A172 (cell line): ENCODE data around the gene IRAK3. TPM values are rescaled to one million over a fixed set of nuclear protein-coding genes. Genes with fewer than 3 reads are reported as not detected.
"Not testable (repeated sequence)": the region's sequence is repeated elsewhere in the genome, so short reads cannot be mapped to it uniquely, and the experiment has no call there.

Source experiments
- DNase-seq: peaks from one replicate; pipeline ENCODE4 v3.0.0-alpha.2; 2015; ENCODE audit warnings: low spot score
- total RNA-seq: library from RNA; depleted of rRNA; stranded (reverse); fragments of >200 nt; shearing (Covaris generic); gene quantifications from 2 replicates; pipeline ENCODE4 v1.2.3, GENCODE V29; 2014

Gene IRAK3
- total RNA-seq, 1 experiment from 2014 or later, result not detected

DNA sequence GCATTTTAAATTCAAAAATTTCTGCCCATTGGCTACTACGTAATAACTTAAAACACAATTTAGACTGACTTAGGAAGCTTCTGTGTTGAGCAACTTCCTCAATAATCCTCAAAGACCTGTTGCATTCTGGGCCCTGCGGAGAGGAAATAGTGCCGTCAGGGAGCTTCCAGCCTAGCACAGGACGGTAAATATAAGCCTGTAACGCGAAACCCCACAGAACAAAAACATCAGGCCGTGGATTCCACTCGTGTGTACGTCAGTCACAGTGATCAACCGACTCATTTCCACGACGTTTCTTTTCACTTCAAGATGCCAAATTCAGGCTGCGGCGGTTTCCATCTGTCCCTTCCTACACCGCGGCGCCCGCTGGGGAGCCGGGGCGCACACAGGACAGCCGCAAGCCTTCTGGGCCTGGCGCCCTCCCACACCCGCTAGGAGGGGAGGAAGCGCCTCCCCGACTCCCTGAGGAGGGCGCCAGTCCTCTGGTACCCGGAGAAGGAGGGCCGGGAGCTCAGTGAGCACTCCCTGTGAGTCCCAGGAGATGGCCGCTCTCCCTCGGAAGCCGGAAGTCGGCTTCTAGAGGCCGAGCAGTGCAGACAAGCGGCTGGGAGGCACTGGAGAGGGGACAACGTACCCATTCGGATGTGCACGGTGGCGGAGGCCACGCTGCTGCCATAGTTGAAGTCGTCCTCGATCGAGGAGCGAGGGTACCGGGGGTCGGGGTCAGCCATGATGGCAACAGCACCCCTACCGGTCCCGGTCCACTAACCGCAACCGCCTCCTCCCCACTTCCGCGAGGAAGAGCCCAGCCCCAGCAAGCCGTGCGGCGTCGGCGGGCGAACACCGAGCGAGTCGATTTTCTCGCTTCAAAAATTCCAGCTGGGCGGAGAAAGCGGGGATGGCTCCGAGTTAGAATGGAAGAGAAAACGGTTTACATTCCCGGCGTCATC lies 19.5 kb upstream of the IRAK3 start, which contains the start of gene TMBIM4:
TSS of gene TMBIM4 (minus strand) at position 776 of the 950 bp plus-strand sequence. CDS start at position 731, 45 bp downstream.
- peak; percentile 77 for DNase-seq

DNA sequence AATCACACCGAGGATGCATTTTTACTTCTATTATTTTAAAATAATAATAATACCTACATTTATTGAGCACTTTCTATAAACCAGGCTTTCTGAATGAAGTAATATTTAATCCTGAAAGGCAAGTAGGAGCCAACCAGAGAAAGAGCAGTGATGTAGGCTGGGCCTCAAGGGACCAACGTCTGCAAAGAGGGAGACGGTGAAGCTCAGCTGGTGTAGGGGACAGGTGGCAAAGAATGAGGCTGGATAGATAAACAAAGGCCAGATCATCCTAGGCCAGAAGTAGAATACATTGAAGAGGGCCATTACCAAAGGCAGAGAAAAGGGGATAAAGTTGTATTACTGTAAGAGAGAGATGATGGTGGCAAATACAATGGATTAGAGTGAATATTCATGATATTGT lies 18.4 kb upstream of the IRAK3 start:
- DNase-seq, result no peak

DNA sequence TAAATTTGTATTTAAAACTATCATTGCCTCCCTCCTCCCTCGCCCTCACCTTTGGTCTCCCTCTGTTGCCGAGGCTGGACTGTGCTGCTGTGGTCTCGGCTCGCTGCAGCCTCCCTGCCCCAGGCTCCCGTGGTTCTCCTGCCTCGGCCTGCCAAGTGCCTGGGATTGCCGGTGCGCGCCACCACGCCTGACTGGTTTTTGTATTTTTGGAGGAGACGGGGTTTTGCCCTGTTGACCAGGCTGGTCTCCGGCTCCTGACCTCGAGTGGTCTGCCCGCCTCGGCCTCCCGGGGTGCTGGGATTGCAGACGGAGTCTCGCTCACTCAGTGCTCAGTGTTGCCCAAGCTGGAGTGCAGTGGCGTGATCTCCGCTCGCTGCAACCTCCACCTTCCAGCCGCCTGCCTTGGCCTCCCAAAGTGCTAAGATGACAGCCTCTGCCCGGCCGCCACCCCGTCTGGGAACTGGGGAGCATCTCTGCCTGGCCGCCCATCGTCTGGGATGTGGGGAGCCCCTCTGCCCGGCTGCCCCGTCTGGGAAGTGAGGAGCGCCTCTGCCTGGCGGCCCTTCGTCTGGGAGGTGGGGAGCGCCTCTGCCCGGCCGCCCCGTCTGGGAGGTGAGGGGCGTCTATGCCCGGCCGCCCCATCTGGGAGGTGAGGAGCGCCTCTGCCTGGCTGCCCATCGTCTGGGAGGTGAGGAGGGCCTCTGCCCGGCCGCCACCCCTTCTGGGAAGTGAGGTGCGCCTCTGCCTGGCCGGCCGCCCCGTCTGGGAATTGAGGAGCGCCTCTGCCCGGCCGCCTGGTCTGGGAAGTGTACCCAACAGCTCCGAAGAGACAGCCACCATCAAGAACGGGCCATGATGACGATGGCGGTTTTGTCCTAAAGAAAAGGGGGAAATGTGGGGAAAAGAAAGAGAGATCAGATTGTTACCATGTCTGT lies 14.4 kb upstream of the IRAK3 start:
- DNase-seq, result not testable (repeated sequence)

DNA sequence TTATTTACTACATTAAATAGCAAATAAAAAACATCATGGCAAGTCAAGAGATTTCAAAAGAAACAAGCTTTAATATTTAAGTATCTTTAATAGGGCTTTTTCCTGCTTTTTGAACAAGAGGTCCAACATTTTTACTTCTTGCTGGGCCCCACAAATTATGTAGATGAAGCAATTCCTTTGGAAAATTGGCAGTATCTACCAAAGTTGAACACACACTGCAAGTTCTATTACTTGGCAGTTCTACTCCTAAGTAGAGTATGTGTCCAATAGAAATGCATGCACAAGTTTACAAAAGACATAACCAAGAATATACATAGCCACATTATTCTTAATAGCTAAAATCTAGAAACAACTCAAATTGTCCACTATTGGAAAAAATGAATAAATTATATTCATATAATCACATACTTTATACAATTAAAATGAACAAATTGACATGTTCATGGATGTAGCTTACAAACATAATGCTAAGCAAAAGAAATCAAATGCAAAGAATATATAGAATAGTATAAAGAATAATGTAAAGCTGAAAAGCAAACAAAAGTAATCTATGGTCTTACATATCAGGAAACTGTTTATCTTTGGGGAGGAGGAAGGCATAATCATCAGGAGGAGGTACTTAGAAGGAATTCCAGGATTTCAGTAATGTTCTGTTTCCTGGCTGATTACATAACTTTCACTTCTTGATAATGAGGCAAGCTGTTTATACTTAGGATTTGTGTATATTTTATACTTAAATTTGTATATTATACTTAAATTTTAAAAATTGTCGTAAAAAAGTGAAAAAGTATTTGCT lies 12.7 kb upstream of the IRAK3 start:
- no peak for DNase-seq

DNA sequence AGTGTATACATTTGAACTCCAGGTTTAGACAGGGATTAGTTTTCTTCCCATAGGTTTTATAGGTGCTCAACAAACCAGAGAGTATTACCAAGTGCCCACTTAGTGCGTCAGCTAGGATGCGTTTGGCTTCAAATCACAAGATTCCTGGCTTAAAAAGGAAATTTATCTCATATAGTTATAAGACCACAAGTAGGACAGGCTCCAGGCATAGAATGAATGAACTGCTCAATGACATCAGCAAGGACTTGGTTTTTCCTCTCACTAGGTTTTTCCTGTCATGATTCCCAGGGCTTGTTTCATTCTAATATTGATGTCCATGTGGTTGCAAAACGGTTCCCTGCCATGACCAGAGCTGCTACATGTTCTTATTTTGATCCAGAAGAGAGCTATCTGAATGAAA lies 6.1 kb upstream of the IRAK3 start:
- no peak for DNase-seq

DNA sequence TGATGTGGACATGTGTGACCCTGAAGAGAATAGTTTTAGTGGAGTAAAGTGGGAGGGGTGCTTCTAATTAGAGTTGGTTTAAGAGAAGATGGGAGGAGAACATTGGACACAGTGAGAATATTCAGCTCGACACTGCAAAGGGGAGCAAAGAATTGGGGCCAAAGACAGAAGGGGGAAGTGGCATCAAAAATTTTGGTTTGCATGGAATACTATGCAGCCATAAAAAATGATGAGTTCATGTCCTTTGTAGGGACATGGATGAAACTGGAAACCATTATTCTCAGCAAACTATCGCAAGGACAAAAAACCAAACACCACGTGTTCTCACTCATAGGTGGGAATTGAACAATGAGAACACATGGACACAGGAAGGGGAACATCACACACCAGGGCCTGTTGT lies 4.2 kb upstream of the IRAK3 start:
- DNase-seq, result not testable (repeated sequence)

DNA sequence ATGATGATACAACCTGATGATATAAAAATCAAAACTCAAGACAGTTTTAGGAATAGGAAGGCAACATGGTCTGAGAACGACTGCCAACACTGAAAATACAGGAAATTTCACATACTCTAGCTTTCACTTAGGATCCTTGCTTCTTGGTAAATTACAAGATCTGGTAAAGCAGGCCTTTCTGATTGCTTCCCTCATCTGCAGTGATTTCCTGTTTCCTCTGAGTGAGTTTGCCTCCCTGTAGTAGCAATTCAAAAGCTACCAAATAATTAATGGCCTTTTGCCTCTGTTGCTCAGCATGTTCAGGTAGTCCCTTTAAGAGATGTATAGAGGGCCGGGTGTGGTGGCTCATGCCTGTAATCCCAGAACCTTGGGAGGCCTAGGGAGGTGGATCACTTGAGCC lies 2.0 kb upstream of the IRAK3 start:
- DNase-seq, result no peak

DNA sequence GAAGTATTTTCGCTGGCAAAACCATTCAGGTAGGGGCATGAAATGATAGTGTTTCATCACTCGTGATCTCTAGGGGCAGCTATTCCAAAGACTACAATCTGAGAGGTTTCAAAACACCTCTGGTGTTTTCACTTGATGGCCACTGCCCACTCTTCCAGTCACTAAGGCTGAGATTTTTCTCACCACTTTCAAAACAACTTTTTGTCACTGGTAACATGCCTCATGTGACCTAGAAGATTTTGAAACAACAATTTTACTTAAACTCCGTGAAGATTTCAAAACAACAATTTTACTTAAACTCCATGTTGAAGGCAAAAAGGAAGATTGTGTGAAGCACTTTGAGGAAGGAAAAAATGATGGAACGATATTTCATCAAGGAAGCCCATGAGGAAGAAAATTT lies 1.2 kb upstream of the IRAK3 start:
- DNase-seq, result no peak

DNA sequence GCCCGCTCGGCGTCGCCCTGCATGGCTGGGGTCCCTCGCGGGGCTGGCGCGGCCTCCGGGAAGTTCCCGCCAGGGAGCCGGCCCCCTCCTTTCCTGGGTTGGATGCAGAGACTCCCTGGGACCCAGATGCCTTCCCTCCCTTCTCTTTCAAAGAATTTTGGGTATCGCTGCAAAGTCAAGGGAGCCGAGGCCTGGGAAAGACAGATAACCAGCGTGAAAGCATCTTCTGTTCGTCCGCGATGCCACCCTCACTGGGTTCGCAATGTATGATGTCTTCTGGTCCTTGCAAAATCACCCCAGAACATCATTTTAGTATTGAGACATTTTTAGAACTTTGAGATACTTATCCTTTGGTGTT lies 451 bp downstream of the IRAK3 start:
- no peak for DNase-seq

DNA sequence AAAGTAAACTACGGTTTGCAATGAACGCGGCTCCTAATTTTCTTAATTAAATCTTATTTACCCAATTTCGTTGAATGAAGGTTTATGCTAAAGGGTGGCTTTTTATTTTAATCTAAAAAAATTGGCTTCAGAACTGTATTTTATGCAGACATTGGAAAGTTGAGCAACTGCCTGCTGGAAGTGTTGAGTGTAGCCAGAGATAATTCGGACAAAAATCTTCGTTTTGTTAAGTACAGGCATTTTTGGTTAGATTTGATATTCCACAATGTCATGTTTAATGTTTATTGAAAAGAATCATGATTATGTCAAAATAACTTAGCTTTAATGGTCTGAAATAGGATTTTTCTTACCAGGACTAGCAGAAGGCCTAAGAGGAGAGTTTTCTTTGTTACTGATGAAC lies 875 bp downstream of the IRAK3 start:
- no peak for DNase-seq

DNA sequence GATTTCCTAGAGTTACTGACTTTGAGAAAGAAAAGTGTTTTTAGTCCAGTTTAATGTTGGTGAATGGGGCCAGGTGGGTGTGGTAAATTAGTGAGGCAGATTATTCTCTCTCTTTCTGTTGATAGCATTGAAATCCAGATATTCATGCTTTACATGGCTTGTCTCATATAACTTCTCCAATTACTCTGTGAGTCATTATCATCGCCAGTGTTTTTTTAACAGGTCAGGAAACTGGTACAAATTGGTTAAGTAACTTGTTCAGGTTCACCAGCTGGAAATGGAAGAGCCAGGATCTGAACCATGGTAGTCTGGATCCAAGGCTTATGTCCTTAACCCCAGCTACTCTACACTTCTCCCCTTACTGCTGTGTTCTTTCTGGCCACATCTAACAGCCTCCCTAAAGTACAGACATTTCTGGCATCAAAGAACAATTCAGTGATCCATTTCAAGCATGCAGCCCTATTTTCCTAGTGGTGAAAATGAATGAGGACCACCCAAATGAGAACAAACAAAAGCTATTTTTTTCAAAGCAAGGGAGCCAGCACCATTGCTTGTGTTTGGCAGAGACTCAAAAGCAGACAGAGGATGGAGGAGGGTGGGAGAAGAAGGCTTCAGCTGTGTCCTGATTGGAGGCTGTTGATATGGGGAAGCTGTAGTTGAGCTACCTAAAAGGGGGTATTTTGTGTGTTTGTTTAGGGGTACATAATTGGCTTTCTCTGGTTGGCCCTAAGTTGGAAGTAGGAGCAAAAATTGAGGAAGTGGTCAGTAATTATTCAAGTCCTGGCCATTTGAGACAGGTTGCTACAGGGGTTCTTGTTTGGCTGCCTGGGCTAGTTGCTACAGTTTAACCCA lies 1.7 kb downstream of the IRAK3 start:
- DNase-seq, result no peak

DNA sequence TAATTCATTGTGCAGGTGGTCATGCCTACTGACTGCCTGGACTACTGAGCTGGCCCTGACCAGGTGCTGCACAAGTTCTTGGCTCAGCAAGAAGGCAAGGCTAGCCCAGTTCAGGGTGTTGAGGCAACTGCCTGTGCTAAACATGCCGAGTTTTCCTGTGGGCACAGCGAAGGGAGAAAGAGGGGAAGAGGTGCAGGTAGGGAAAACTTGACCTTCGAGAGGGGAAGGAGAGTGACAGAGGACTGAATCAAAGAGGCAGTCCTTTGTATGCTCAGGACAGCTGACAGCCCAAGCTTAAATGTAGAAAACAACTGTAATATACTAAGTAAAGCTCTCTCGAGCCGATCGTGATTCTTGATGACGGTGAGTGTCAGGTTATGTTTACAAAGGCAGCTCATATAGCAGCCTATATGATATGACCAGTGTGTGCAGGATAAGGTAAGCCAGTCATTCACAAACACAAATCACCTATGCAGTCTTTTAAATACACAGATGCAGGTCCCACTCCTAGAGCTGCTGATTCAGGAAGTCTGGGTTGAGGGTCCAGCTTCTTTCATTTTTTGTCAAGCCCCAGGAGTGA lies 2.6 kb downstream of the IRAK3 start:
- DNase-seq, result no peak

DNA sequence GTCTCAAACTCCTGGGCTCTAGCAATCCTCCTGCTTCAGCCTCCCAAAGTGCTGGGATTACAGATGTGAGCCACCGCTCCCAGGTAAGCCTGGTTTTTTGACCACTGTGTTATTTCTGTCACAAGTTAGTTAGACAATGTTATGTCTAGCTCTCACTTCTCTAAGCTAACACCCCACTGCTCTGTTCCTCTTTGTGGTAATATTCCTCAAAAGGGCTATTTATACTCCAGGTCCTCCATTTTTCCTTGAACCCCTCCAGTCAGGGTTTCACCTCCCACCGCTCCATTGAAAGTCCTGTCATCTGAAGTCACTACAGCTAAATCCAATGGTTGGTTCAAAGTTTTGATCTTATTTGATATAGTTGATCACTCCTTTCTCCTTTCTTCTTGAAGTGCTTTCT lies 5.1 kb downstream of the IRAK3 start:
- DNase-seq, result no peak

DNA sequence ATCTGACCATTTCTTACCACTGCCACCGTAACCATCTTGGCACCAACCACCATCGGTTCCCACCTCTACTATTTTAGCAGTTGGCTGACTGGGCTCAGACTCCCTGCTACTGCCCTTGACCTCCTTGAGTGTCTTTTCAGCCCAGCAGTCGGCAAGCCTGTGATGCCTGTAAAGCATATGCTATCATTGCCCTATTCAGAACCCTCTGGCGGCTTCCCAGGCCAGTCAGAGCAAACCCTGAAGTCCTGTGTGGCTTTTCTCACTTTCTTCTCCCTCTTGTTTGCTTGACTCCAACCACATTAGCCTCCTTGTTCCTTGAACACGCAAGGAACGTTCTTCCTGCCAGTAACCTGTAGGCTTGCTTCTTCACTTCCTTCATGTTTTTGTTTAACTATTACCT lies 6.2 kb downstream of the IRAK3 start:
- no peak for DNase-seq

DNA sequence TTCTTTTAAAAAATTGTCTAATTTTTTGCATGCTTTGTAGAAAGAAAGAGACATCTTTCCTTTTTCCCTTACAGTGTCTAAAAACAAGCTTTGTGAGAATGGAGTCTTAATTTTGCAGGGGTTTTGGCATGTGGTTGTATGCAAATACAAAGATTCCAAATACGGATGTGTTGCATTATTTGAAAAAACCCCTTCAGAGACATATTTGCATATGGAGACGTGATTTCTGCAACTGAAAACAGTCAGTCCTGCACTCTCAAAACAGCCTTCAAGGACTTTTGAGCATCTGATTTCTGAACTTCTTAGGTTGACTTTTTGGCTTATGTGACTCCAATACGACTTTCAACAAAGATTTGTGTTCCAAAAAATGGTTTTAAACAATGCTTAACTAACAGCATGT lies 7.8 kb downstream of the IRAK3 start:
- no peak for DNase-seq

DNA sequence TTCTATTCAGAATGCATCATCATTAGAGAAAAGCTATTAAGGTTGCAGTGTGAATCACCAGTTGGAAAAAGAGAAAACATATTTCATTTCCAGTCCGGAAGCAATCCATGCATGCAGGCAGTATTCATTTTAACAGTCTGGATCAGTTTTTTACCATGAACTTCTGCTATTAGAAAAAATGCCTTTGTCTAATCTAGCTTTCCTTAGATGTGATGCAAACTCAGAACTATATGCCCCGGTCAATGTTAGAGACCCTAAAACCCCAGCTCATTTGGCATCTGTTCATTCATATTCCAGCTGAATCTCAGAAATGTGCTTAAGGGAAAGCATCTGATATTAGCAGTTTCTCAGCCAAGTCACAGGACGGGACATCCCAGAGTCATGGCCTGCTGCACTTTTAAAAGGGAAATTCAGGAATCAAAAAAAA lies 8.5 kb downstream of the IRAK3 start:
- DNase-seq, result no peak

DNA sequence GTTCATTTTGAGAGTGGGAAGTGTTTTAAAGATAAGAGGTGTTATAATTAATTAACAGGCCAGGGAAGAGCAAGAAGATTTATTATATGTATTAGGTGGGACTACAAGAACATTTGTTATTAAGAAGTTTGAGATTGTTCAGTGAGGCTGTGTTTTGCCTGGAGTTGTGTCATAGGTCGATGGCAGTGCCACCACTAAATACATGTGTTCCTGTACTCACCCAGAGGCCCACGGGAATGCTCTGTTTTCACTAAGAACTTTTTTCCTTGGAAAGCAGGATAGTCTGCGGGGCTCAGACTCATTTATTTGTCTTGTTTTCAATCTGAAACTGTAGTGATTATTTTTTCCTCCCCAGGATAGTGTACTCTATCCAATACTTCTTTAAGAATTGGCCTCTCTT lies 10.1 kb downstream of the IRAK3 start:
- no peak for DNase-seq

DNA sequence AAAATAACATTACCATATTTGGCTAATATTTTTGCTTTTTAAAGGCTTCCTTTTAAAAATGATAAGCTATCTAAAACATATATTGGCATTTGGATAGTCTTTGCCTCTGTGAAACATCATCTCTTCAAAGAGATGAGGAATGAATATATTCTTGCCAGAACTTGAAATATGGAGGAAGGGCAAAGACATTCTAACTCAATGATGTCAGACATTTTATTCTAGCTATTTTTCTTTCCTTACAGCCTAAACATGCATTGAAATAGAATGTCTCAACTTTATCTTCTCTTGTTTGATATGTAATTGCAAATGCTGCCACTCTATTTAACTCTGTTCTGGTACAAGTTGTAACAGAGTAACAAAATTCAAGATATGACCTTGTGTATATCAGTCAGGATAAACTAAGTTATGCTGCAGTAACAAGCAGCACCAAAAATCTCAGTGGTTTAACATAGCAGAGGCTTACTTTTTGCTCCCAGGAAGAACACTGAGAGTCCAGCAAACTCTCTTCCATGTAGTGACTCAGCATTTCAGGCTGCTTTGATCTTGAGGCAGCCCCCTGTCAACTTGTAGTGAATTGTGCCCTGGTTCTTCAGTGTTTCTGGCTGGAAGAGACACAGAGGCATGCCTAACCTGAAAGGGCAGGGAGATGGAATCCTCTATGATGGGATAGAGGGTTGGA lies 11.0 kb downstream of the IRAK3 start:
- no peak for DNase-seq

DNA sequence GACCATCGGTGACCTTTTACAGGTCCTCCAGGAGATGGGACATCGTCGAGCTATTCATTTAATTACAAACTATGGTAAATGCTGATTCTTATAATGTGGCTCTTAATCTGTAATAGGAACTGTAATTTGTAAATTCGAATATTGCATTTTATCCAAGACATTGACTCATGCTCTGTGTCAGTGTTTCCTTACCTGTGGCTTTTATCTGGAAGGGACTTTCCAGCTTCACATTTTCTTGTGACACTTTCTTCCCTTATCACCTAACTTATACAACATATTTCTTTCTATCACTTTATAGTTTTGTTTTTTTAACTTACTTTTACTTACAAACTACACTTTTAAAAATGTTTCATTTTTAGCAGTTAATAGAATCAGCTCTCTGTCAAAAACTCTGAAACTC lies 14.8 kb downstream of the IRAK3 start:
- peak; percentile 14 for DNase-seq

DNA sequence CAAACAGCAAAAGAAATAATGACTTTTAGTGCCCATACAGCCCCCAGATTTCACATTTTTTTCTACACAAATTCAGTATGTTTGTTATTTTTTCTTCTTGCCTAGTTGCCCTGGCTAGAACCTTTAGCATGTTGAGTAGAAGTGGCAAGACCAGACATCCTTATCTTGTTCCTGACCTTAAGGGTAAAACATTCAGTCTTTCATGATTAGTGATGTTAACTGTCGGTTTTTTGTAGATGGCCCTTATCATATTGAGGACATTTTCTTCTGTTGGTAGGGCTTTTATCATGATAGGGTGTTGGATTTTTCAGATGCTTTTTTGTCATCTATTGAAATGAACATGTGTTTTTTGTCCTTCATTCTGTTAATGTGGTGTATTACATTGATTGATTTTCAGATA lies 17.1 kb downstream of the IRAK3 start:
- DNase-seq, result no peak
